ENCODE data around the gene SLC25A45.

Gene SLC25A45

DNA sequence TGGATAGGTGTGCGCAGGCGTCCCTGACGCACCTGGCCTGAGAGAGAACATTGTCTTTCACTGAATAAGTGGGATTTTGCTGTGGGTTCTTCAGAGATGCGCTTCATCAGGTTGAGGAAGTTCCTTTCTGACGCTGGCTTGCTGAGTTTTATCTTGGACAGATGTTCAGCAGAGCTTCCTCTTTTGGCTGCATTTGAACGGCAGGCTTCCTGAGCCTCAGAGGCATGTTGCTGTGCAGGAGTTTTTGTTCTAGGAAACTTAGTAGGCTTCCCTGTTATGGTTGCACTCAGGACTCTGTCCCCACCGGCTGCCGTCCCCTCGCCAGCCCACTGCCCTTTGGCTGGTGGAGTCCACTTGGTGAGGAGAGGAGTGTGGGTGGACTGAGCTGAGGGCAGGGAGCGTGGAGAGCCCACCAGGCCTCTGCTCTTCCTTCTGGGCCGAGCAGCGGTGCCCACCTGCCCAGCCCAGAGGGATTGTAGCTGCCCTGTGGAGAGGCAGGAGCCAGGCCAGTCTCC is 21.2 kb upstream of the SLC25A45 start:
- POLR2A ChIA-PET (ENCODE audit: low non-redundant PET): no interaction called here
- peak overlapping the region; percentile 32 for H3K27ac ChIP-seq
- CTCF ChIA-PET: interaction anchor here (0.8 to 3.1 kb wide), 2 partner anchors 13 to 16 kb away, joined by 3 to 19 read pairs; no protein-coding TSS in a partner anchor
- no peak for DNase-seq (ENCODE audit: low spot score)
- TF ChIP-seq CTCF (conservative IDR thresholded peaks at IDR 0.05; ENCODE audit: low read depth): no peak

GRCh38 chr11:65402790-65403189 is 20.3 kb upstream of the SLC25A45 start:
- ChIA-PET CTCF (interaction anchor here (2.5 to 3.1 kb wide), 2 partner anchors 13 kb away, joined by 7 to 19 read pairs; no protein-coding TSS in a partner anchor), POLR2A (ENCODE audit: low non-redundant PET) (no interaction called here)
- no peak for TF ChIP-seq CTCF (conservative IDR thresholded peaks at IDR 0.05; ENCODE audit: low read depth)
- H3K27ac ChIP-seq: peak overlapping the region; percentile 32; the same call in 1 of the 2 replicates
- no peak for DNase-seq (ENCODE audit: low spot score)

GRCh38 chr11:65401803-65402248 is 19.4 kb upstream of the SLC25A45 start:
- CTCF ChIA-PET: interaction anchor here (2.5 kb wide), 1 partner anchor 14 kb away, joined by 7 read pairs; no protein-coding TSS in a partner anchor
- POLR2A ChIA-PET (ENCODE audit: low non-redundant PET): no interaction called here
- peak overlapping the region; percentile 30; the same call in 1 of the 2 replicates for H3K27ac ChIP-seq
- TF ChIP-seq CTCF (conservative IDR thresholded peaks at IDR 0.05; ENCODE audit: low read depth): no peak
- no peak for DNase-seq (ENCODE audit: low spot score)

DNA sequence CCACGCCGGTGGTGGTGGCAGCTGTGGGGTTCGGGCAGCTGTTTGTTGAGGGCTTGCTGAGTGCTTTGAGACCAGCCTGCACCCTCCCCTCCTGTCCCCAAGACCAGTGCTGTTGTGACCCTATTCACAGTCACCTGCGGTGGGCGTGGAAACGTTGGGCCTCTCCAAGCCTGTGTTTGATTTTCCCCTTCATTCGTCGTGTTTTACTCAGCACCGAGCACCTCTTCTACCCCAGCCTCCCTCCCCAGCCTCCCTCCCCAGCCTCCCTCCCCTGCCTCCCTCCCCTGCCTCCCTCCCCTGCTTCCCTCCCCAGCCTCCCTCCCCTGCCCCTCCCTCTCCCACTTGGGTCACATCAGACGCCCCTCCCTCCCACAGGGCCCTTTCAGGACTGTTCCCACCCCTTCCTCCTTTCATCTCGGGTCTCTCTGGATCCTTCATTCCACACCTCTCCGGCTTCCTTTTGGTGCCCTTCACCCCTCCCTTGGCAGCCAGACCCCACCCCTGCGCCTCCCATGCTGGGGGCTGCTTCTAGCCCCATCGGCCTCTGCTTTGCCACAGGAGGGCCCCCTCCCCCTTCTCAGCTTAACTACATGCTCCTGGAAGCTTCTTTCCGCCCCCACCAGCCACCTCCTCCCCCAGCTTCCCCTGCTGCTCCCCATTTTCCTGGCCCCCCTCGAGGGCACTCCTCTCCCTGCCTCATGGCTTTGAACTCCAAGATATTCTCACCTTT is 18.8 kb upstream of the SLC25A45 start:
- ChIA-PET POLR2A (ENCODE audit: low non-redundant PET) (no interaction called here), CTCF (interaction anchor here (0.7 to 2.5 kb wide), 2 partner anchors 14 kb away, joined by 5 to 7 read pairs; no protein-coding TSS in a partner anchor)
- TF ChIP-seq CTCF (conservative IDR thresholded peaks at IDR 0.05; ENCODE audit: low read depth): no peak
- H3K27ac ChIP-seq: peak overlapping the region; percentile 15
- DNase-seq (ENCODE audit: low spot score): no peak

DNA sequence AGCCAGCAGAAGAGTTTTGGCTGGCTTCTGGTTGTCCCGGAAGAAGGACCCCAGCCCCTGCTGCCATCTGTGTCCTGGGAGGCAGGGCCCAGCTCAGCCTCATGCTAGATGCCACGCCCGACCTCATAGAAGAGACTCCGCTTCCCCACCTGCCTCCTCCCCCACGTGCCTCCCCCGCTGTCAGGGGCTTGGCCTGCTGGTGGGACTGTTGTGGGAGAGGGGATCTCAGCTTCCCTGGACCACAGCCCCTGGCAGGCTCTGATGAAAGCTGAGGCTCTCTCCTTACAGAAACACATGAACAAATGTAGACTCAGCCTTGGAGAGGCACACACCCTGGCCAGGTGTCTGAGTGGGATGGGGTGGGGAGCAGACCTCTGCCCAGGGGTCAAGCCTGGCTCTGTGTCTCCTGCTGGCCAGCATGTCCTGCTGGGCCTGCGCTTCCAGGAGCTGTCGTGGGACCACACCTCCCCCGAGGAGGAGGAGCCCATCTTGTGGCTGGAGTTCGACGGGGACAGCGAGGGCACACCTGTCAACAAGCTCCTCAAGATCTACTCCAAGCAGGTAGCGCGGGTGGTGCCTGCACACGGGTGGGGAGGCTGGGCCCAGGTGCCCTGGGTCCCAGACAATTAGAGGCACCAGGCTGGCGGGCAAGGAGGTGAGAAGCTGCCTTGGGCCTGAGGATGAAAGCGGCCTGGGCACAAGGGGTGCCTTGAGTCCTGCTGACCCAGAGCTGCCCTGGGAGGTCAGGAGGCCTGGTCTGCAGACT is 18.0 kb upstream of the SLC25A45 start:
- H3K27ac ChIP-seq: peak overlapping the region; percentile 15
- no peak for TF ChIP-seq CTCF (conservative IDR thresholded peaks at IDR 0.05; ENCODE audit: low read depth)
- ChIA-PET POLR2A (ENCODE audit: low non-redundant PET) (no interaction called here), CTCF (interaction anchor here (0.7 to 2.5 kb wide), 2 partner anchors 14 to 15 kb away, joined by 5 to 7 read pairs; no protein-coding TSS in a partner anchor)
- no peak for DNase-seq (ENCODE audit: low spot score)

DNA sequence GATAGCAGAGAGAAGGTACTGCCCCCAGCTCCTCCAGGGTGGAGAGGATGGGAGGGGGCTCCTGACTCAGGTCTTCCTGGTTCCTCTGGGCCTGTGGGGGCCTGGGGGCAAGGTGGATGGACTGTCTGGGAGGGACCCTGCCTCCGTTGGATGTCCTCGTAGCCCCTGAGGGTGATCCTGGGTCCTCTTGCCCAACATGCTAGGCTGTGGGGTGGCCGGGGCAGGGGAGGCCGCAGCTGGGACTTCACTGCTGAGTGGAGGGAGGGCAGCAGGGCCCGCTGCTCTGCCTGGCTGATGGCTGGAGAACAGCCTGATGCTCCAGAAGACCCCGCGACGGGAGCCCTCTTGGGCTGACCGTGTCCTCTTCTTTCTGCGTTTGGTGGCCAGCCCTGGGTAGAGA is 17.4 kb upstream of the SLC25A45 start:
- peak overlapping the region; percentile 15 for H3K27ac ChIP-seq
- CTCF ChIA-PET: no interaction called here
- no peak for DNase-seq (ENCODE audit: low spot score)
- TF ChIP-seq CTCF (conservative IDR thresholded peaks at IDR 0.05; ENCODE audit: low read depth): no peak
- POLR2A ChIA-PET (ENCODE audit: low non-redundant PET): no interaction called here
